ENCODE data around the gene SMTNL2.
"Not testable (repeated sequence)": the region's sequence is repeated elsewhere in the genome, so short reads cannot be mapped to it uniquely, and the experiment has no call there.

The SMTNL2 gene

DNA sequence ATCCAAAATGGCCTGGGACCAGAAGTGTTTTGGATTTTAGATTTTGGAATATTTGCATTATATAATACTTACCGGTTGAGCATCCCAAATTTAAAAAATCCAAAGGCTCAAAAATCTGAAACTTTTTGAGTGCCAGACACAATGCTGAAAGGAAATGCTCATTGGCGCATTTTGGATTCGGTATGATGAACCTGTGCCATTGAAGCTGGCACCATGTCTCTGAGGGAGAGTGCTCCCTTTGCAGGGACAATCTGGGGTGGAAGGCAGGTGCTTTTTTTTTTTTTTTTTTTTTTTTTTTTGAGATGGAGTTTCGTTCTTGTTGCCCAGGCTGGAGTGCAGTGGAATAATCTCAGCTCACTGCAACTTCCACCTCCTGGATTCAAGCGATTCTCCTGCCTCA, 17.7 kb downstream of the SMTNL2 start:
- Mint-ChIP-seq H3K36me3 (no peaks in the 10 kb centered on the region), H3K27me3 (peaks cover 37% of the 10 kb centered on the region), H3K4me1 (no peaks in the 10 kb centered on the region), H3K4me3 (no peak overlapping the region), H3K27ac (no peak overlapping the region), H3K9me3 (no peaks in the 10 kb centered on the region)
- CTCF ChIA-PET, result interaction anchor here (0.6 kb wide), 1 partner anchor 22 kb away, joined by 3 read pairs; no protein-coding TSS in a partner anchor
- no peak for DNase-seq

DNA sequence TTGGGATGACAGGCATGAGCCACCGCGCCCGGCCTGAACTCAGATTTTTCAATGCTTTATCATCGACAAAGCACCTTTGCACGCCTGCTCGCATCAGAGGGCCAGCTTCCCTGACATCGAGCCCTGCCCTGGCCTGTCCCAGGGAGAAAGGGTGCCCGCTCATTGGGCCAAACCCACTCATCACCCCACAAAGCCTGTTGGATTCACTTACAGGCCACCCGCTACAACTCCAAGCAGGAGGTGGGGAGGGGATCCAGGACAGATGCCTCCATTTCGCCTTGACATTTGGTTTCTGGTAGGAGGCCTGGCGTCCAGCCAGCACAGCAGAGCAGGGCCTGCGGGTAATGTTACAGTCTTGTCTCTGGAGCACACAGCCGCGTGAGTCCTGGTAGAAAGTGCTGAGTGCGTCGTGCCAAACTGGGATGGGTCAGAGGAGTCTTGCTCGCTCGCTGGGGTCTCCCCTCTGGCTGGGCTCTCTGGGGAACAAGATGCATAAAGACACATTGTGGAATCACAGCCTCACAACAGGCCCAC, 19.8 kb downstream of the SMTNL2 start:
- CTCF ChIA-PET, result no interaction called here
- Mint-ChIP-seq H3K36me3 (no peaks in the 10 kb centered on the region), H3K27ac (no peak overlapping the region), H3K27me3 (peaks cover 54% of the 10 kb centered on the region), H3K4me3 (no peak overlapping the region), H3K4me1 (no peaks in the 10 kb centered on the region), H3K9me3 (no peaks in the 10 kb centered on the region)
- DNase-seq, result no peak

DNA sequence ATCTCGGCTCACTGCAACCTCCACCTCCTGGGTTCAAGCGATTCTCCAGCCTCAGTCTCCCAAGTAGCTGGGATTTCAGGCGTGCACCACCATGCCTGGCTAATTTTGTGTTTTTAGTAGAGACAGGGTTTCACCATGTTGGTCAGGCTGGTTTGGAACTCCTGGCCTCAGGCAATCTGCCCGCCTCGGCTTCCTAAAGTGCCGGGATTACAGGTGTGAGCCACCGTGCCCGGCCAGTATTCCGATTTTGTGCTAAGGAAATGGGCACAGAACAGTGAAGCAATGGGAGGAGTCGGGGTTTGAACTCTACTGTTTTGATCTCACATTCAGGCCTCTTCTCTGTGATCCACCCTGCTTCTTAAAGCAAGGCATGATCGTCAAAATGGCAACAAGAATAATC, 20.4 kb downstream of the SMTNL2 start:
- DNase-seq, result not testable (repeated sequence)

DNA sequence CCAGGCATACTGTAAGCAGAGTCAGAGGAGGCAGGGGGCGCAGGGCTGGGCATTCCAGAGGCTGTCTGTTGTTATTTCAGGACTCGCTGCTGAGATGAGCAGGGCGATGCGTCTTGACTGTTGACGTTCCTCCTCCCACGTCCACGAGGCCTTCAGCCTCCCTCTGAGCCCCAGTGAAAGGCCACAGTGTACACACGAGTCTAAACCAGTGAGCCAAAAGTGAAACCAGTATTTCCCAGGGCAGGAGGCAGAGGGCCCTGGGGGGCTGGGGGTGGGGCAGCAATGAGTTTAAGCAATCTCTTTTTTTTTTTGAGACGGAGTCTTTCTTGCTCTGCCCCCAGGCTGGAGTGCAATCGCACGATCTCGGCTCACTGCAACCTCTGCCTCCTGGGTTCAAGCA, 21.5 kb downstream of the SMTNL2 start:
- Mint-ChIP-seq H3K4me1 (no peaks in the 10 kb centered on the region), H3K36me3 (no peaks in the 10 kb centered on the region), H3K27me3 (peaks cover 59% of the 10 kb centered on the region), H3K9me3 (no peaks in the 10 kb centered on the region), H3K27ac (no peak overlapping the region), H3K4me3 (no peak overlapping the region)
- DNase-seq, result no peak
- CTCF ChIA-PET, result no interaction called here

More for the DNA sequence above, 20.4 kb downstream of the SMTNL2 start:
- H3K27ac Mint-ChIP-seq, H3K36me3 Mint-ChIP-seq, CTCF ChIA-PET, H3K9me3 Mint-ChIP-seq, H3K4me3 Mint-ChIP-seq, H3K4me1 Mint-ChIP-seq: not testable (repeated sequence)
- peaks cover 57% of the 10 kb centered on the region for H3K27me3 Mint-ChIP-seq

DNA sequence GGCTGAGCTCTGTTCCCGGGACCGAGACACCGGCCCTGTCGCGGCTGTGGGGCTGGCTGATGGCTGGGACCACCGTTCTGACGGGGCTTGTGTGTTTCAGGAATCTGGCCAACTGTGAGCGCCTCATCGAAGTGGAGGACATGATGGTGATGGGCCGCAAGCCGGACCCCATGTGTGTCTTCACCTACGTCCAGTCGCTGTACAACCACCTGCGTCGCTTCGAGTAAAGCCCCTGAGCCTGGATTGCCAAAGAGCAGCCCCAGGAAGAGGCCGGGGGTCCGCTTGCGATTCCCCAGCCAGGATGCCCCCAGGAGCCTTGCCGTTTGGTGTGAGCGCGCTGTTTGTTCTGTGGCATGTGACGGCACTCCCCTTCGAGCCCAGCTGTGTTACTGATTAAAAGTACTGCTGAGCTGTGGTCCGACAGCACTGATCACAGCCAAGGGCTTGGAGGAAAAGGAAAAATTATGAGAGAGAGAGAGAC, 23.0 kb downstream of the SMTNL2 start:
- H3K9me3 Mint-ChIP-seq, result no peaks in the 10 kb centered on the region
- H3K36me3 Mint-ChIP-seq, result no peaks in the 10 kb centered on the region
- H3K27me3 Mint-ChIP-seq, result peaks cover 55% of the 10 kb centered on the region
- no peaks in the 10 kb centered on the region for H3K4me1 Mint-ChIP-seq
- H3K27ac Mint-ChIP-seq, result no peak overlapping the region
- H3K4me3 Mint-ChIP-seq, result no peak overlapping the region
- CTCF ChIA-PET, result interaction anchor here (0.6 kb wide), 1 partner anchor 1782 kb away, joined by 3 read pairs; no protein-coding TSS in a partner anchor
- DNase-seq, result no peak

DNA sequence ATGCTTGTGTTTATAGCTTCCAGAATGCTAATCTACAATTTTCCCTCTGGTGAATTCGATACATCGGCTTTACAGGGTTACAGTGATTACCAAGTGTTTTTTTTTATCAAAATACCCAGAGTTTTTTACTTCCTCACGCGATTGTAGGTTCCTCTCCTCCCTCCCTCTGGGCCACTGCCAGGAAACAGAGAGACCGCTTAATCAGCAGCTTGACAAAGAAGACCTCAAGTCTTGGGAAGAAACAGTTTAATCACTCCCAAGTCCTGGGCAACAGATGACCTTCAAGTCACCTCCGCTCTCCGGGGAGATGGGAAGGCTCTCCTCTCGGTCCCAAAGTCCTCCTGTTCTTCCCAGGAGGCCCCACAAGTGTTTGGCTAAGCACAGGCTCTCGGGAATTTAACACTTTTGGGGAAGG, 23.5 kb downstream of the SMTNL2 start:
- no peak for DNase-seq
- CTCF ChIA-PET, result interaction anchor here (0.6 kb wide), 1 partner anchor 1783 kb away, joined by 3 read pairs; no protein-coding TSS in a partner anchor
- H3K27ac Mint-ChIP-seq, result no peak overlapping the region

DNA sequence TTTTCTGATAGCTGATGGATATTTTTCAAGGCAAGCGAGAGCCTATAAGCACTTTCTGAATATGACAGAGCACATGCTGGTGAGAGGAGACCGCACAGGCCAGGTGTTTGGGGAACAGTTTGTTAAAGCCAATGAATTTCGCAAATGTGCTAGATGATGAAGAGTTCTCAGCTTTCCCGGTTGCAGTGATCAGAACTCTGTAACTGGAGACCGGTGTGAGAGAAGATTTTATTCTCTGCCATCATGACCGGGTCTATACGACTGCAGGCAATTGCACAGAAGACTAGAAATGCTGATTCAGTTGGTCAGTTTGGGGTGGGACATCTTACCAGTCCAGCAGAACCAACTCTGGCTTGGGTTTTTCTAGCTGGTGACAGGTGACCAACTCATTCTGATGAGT, 25.4 kb downstream of the SMTNL2 start:
- Mint-ChIP-seq H3K4me3 (no peak overlapping the region), H3K27me3 (peaks cover 54% of the 10 kb centered on the region), H3K9me3 (no peaks in the 10 kb centered on the region), H3K27ac (no peak overlapping the region), H3K4me1 (no peaks in the 10 kb centered on the region), H3K36me3 (no peaks in the 10 kb centered on the region)
- CTCF ChIA-PET, result interaction anchor here (1.4 kb wide), 1 partner anchor 15 kb away, joined by 3 read pairs; no protein-coding TSS in a partner anchor
- no peak for DNase-seq

More for the DNA sequence above, 23.5 kb downstream of the SMTNL2 start:
- no peaks in the 10 kb centered on the region for H3K9me3 Mint-ChIP-seq
- H3K4me1 Mint-ChIP-seq, result no peaks in the 10 kb centered on the region
- no peak overlapping the region for H3K4me3 Mint-ChIP-seq
- peaks cover 51% of the 10 kb centered on the region for H3K27me3 Mint-ChIP-seq
- H3K36me3 Mint-ChIP-seq, result no peaks in the 10 kb centered on the region

DNA sequence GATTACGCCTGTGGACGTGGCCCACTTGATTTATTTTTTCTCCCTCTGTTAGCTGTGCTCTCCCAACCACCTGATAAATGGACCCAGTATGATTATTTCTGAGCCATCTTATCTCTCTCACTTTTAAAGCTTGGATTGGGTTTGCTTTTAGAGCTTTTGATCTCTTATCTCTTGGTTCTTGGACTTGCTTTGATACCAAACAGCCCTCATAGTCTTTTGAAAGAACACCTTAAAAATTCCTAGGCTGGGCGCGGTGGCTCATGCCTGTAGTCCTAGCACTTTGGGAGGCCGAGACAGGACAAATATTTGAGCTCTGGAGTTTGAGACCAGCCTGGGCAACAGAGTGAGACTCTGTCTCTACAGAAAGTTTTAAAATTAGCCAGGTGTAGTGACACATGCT, 25.8 kb downstream of the SMTNL2 start:
- Mint-ChIP-seq H3K36me3 (no peaks in the 10 kb centered on the region), H3K9me3 (no peaks in the 10 kb centered on the region), H3K27ac (no peak overlapping the region), H3K4me1 (no peaks in the 10 kb centered on the region), H3K27me3 (peaks cover 57% of the 10 kb centered on the region), H3K4me3 (no peak overlapping the region)
- DNase-seq, result no peak
- CTCF ChIA-PET, result interaction anchor here (1.4 kb wide), 1 partner anchor 15 kb away, joined by 3 read pairs; no protein-coding TSS in a partner anchor

DNA sequence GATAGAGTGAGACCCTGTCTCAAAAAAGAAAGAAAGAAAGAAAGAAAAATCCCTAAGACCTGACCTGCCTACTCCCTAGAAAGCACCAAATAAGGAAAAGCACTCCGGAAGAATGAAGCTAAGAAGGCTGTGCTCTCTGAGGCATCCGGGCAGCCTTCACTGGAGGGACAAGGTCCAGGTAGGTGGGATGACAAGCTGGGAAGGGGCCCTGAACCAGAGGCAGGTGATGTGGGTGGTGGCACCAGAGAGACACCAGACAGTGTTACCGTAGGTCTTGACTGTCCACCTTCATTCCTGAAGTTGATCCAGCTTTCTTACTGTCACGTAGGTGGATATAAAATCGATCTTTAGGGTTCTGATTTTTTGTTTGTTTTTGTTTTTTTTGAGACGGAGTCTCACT, 26.3 kb downstream of the SMTNL2 start:
- peaks cover 59% of the 10 kb centered on the region for H3K27me3 Mint-ChIP-seq
- H3K36me3 Mint-ChIP-seq, result no peaks in the 10 kb centered on the region
- no peaks in the 10 kb centered on the region for H3K9me3 Mint-ChIP-seq
- no peak overlapping the region for H3K4me3 Mint-ChIP-seq
- CTCF ChIA-PET, result interaction anchor here (1.4 kb wide), 1 partner anchor 16 kb away, joined by 3 read pairs; no protein-coding TSS in a partner anchor
- H3K27ac Mint-ChIP-seq, result no peak overlapping the region
- no peaks in the 10 kb centered on the region for H3K4me1 Mint-ChIP-seq
- DNase-seq, result no peak

DNA sequence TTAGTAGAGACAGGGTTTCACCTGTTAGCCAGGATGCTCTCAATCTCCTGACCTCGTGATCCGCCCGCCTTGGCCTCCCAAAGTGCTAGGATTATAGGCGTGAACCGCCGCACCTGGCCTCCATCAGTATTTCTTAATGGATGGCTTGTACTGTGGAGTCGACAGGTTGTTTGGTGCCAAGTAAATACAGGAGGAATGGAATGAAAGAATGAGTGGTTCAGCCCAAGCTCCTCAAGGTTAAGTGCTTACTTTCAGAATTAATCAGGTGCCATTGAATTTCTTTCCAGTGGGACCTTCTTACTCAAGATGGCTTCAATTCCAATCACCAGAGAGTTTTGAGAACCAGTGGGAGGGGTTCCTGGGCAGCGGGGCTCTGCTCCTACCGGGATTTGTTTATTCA, 32.1 kb downstream of the SMTNL2 start:
- CTCF ChIA-PET, result interaction anchor here (0.6 to 0.8 kb wide), 5 partner anchors 8 to 44 kb away, joined by 3 to 4 read pairs (median 3); no protein-coding TSS in a partner anchor
- H3K4me1 Mint-ChIP-seq, result no peaks in the 10 kb centered on the region
- no peaks in the 10 kb centered on the region for H3K36me3 Mint-ChIP-seq
- H3K9me3 Mint-ChIP-seq, result no peaks in the 10 kb centered on the region
- peaks cover 34% of the 10 kb centered on the region for H3K27me3 Mint-ChIP-seq
- no peak overlapping the region for H3K27ac Mint-ChIP-seq
- no peak overlapping the region for H3K4me3 Mint-ChIP-seq
- no peak for DNase-seq

DNA sequence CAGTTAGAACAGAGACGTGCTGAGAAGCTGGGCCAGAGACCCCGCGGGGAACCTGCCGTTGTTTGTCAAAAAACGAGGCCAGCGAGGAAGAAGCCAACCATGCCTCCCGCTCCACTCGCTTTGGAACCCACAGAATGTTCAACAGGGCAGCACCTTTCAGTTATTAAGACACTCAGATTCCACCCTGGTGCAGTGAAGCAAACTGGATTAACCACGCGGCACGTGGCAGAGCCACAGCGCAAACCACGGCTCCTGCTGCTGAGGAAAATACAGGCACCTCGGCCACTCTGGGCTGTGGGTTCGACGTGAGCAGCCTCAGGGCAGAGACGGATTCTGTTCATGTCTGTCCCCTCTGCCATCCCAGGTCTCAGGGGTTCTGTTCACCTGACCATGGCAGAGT, 32.8 kb downstream of the SMTNL2 start:
- H3K36me3 Mint-ChIP-seq, result no peaks in the 10 kb centered on the region
- CTCF ChIA-PET, result interaction anchor here (0.6 to 0.8 kb wide), 3 partner anchors 8 to 234 kb away, joined by 3 read pairs; no protein-coding TSS in a partner anchor
- H3K27me3 Mint-ChIP-seq, result peaks cover 34% of the 10 kb centered on the region

DNA sequence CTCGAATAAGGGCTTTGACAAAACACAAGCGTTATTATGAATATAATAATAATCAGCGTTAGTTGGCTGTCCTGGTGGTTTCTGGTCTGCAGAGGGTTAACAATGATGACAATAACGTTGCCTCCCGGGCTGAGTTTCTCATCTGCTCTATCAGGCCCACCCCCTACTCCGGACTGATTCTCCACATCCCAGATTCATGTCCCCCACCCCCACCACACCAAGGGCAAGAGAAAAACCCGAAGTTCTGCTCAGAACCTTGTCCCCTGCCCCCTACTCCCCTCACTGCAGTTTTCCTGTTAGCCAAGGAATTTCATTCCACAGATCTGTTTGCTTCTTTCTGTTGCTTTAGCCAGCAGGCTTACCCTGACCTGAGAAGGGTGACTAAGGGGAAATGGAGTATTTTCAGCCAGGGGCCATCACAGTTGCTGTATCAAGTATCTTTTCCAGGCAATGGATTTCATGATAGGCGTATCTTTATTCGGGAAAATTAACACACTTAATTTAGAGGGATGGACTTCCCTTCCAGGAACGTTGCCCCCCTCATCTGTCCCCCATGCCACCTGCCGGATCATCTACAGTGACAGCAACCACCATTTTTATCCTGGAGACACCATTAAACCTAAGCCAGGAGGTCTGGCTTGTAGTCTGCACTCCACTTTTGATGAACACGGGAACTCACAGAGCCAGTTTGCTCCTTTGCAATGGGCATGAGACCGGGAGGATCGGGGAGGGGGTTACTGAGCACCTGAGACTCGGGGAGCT, 33.4 kb downstream of the SMTNL2 start:
- Mint-ChIP-seq H3K27me3 (peaks cover 34% of the 10 kb centered on the region), H3K4me1 (no peaks in the 10 kb centered on the region), H3K9me3 (no peaks in the 10 kb centered on the region), H3K4me3 (no peak overlapping the region), H3K36me3 (no peaks in the 10 kb centered on the region), H3K27ac (no peak overlapping the region)
- CTCF ChIA-PET, result interaction anchor here (0.6 kb wide), 1 partner anchor 233 kb away, joined by 3 read pairs; no protein-coding TSS in a partner anchor
- no peak for DNase-seq

More for the DNA sequence above, 32.8 kb downstream of the SMTNL2 start:
- no peak for DNase-seq
- H3K27ac Mint-ChIP-seq, result no peak overlapping the region
- no peaks in the 10 kb centered on the region for H3K4me1 Mint-ChIP-seq
- H3K9me3 Mint-ChIP-seq, result no peaks in the 10 kb centered on the region
- no peak overlapping the region for H3K4me3 Mint-ChIP-seq

DNA sequence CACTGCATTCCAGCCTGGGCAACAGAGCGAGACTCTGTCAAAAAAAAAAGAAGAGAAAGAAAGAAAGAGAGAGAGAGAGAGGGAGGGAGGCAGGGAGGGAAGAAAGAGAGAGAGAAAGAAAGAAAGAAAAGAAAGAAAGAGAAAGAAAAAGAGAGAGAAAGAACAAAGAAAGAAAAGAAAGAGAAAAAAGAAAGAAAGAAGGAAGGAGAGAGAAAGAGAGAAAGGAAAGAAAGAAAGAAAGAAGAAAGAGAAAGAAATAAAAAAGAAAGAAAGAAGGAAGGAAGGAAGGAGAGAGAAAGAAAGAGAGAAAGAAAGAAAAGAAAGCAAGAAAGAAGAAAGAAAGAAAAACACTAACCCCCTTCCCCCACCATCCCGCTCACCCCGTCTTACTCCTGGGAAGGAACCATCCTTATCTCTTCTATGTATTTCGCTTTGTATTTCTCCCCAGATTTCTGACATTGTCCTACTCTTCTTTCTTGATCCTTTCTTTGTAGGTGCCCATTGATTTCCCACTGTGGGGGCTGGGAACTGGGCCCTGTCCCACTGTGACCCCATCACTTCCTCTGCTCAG, 36.3 kb downstream of the SMTNL2 start:
- peaks cover 41% of the 10 kb centered on the region for H3K27me3 Mint-ChIP-seq
- no peak for DNase-seq
- CTCF ChIA-PET, result interaction anchor here (0.7 to 1.1 kb wide), 2 partner anchors 10 to 200 kb away, joined by 3 read pairs; no protein-coding TSS in a partner anchor

DNA sequence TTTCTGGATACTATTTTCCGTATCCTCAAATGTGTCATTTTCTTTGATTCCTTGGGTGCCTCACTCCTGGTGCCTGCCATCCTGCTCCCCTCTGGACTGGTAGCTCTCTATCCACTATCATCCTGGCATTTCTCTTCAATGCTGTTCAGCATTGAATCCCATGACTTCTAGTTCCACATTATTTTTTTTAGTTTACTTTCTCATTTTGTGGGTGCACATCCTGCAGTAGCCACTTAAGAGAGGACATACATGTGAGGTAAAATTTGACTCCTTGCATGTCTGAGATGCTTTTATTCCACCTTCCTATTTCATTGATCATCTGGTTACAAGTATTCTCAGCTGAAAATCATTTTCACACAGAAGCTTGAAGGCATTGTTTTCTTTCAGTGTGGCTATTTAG, 38.0 kb downstream of the SMTNL2 start:
- Mint-ChIP-seq H3K4me3 (no peak overlapping the region), H3K4me1 (no peaks in the 10 kb centered on the region), H3K9me3 (no peaks in the 10 kb centered on the region), H3K27ac (no peak overlapping the region), H3K27me3 (peaks cover 39% of the 10 kb centered on the region), H3K36me3 (no peaks in the 10 kb centered on the region)
- no peak for DNase-seq
- CTCF ChIA-PET, result interaction anchor here (3.6 kb wide), 1 partner anchor 55 kb away, joined by 43 read pairs; no protein-coding TSS in a partner anchor

More for the DNA sequence above, 36.3 kb downstream of the SMTNL2 start:
- Mint-ChIP-seq H3K4me1 (no peaks in the 10 kb centered on the region), H3K36me3 (no peaks in the 10 kb centered on the region), H3K4me3 (no peak overlapping the region), H3K9me3 (no peaks in the 10 kb centered on the region), H3K27ac (no peak overlapping the region)
